ENCODE measurements around the gene NLRP9.

- no peak for TF ChIP-seq RARB (CRISPR knock-in tag; IDR thresholded peaks at IDR 0.05)
- TF ChIP-seq POLR2A (IDR thresholded peaks at IDR 0.05; ENCODE audit: low read length), result no peak
- no peak for TF ChIP-seq CTCF (IDR thresholded peaks at IDR 0.05)
- no peak for TF ChIP-seq CHD2 (IDR thresholded peaks at IDR 0.05; ENCODE audit: low read length, partially characterized antibody)
- no peak for TF ChIP-seq CEBPB (IDR thresholded peaks at IDR 0.05)
- TF ChIP-seq MYC (IDR thresholded peaks at IDR 0.05; ENCODE audit: borderline replicate concordance, low read length), result no peak
- no peak for TF ChIP-seq REST (IDR thresholded peaks at IDR 0.05)
- no peak for TF ChIP-seq SMC3 (IDR thresholded peaks at IDR 0.05)
- no peak for TF ChIP-seq PHF8 (IDR thresholded peaks at IDR 0.05; ENCODE audit: borderline replicate concordance, low read depth)
- TF ChIP-seq ESRRA (IDR thresholded peaks at IDR 0.05; ENCODE audit: borderline replicate concordance, low read length), result no peak
Observed at GRCh38 chr19:55694656-55695491, 43.3 kb downstream of the NLRP9 start.

Data from A549 (cell line).